IPS-20b (cell line): ENCODE results near the gene SIRPA.

Experiments
- H3K27ac ChIP-seq: one replicate; pipeline ENCODE4 v1.5.1; 2013; ENCODE audit warnings: low read length
- H3K27me3 ChIP-seq: 2 replicates; pipeline ENCODE4 v1.6.1; 2013; ENCODE audit warnings: mild to moderate bottlenecking, low read length, inconsistent platforms; ENCODE audit not compliant: insufficient read depth
- H3K36me3 ChIP-seq: 2 replicates; pipeline ENCODE4 v1.6.1; 2013; ENCODE audit warnings: low read depth, mild to moderate bottlenecking, inconsistent platforms, low read length, moderate library complexity; ENCODE audit not compliant: insufficient read depth
- H3K4me1 ChIP-seq: 2 replicates; pipeline ENCODE4 v1.6.1; 2013; ENCODE audit warnings: mild to moderate bottlenecking, control low read depth, inconsistent platforms, low read length, moderate library complexity; ENCODE audit not compliant: insufficient read depth
- H3K4me3 ChIP-seq: 2 replicates; pipeline ENCODE4 v1.5.1; 2013; ENCODE audit warnings: mild to moderate bottlenecking, low read length, inconsistent platforms
- H3K9ac ChIP-seq: 2 replicates; pipeline ENCODE4 v1.6.1; 2013; ENCODE audit warnings: low read depth, mild to moderate bottlenecking, inconsistent platforms, low read length, moderate library complexity
- H3K9me3 ChIP-seq: 2 replicates; pipeline ENCODE4 v1.6.1; 2013; ENCODE audit warnings: mild to moderate bottlenecking, low read depth, low read length, inconsistent platforms; ENCODE audit not compliant: insufficient read depth

The SIRPA gene

DNA sequence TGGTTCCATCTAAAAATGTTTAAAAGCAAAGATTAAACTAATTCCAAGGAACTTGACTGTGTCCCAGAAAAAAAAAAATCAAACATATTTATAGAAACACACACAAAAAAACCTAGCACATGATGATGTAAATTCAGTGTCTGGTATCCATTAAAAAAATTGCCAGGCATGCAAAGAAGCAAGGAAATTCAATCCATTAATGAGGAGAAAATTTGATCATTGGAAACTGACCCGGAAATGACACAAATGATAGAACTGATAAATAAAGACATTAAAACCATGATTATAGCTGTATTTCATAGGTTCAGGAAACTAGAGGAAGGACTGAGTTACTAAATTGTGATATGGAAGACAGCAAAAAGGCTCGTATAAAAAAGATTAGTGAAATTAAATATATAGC, 63.9 kb downstream of the SIRPA start:
- 0 out of 2 replicates have a peak, but pooled peaks cover 4% of the 10 kb centered on the region for H3K27me3 ChIP-seq
- no peak overlapping the region for H3K4me3 ChIP-seq
- H3K4me1 ChIP-seq = peaks cover 18% of the 10 kb centered on the region
- H3K9ac ChIP-seq = no peak overlapping the region
- no peak overlapping the region for H3K27ac ChIP-seq
- no peaks in the 10 kb centered on the region for H3K36me3 ChIP-seq
- no peaks in the 10 kb centered on the region for H3K9me3 ChIP-seq

- H3K4me1 ChIP-seq = peaks cover 21% of the 10 kb centered on the region
- H3K9me3 ChIP-seq = no peaks in the 10 kb centered on the region
- no peak overlapping the region for H3K9ac ChIP-seq
- H3K4me3 ChIP-seq = no peak overlapping the region
- peaks cover 19% of the 10 kb centered on the region; the same call in 1 of the 2 replicates for H3K27me3 ChIP-seq
- H3K27ac ChIP-seq = no peak overlapping the region
- no peaks in the 10 kb centered on the region for H3K36me3 ChIP-seq
Measured at GRCh38 chr20:1961374-1961773, 66.2 kb downstream of the SIRPA start.

DNA sequence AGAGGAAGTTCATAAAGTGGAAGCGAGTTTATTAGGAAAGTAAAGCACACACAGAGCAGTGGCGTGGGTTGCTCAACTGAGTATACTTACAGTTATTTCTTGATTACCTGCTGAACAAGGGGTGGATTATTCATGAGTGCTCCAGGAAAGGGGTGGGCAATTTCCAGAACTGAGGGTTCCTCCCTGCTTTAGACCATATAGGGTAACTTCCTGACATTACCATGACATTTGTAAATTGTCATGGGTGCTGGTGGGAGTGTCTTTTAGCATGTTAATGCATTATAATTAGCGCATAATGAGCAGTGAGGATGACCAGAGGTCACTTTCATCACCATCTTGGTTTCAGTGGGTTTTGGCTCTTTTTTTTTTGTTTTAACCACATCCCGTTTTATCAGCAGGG, 68.9 kb downstream of the SIRPA start:
- H3K9me3 ChIP-seq = no peaks in the 10 kb centered on the region
- no peak overlapping the region; the same call in 1 of the 2 replicates for H3K4me3 ChIP-seq
- peaks cover 24% of the 10 kb centered on the region; the same call in 1 of the 2 replicates for H3K27me3 ChIP-seq
- H3K9ac ChIP-seq = no peak overlapping the region; the same call in 1 of the 2 replicates
- H3K36me3 ChIP-seq = no peaks in the 10 kb centered on the region
- peaks cover 17% of the 10 kb centered on the region for H3K4me1 ChIP-seq
- H3K27ac ChIP-seq = no peak overlapping the region

- Histone ChIP-seq H3K36me3 (no peaks in the 10 kb centered on the region), H3K27ac (no peak overlapping the region), H3K27me3 (peaks cover 24% of the 10 kb centered on the region; the same call in 1 of the 2 replicates), H3K9me3 (no peaks in the 10 kb centered on the region), H3K4me3 (peak overlapping the region; percentile 55), H3K4me1 (peaks cover 17% of the 10 kb centered on the region), H3K9ac (peak overlapping the region; percentile 61; the same call in 1 of the 2 replicates)
Measured at GRCh38 chr20:1964659-1965405, 69.6 kb downstream of the SIRPA start.

DNA sequence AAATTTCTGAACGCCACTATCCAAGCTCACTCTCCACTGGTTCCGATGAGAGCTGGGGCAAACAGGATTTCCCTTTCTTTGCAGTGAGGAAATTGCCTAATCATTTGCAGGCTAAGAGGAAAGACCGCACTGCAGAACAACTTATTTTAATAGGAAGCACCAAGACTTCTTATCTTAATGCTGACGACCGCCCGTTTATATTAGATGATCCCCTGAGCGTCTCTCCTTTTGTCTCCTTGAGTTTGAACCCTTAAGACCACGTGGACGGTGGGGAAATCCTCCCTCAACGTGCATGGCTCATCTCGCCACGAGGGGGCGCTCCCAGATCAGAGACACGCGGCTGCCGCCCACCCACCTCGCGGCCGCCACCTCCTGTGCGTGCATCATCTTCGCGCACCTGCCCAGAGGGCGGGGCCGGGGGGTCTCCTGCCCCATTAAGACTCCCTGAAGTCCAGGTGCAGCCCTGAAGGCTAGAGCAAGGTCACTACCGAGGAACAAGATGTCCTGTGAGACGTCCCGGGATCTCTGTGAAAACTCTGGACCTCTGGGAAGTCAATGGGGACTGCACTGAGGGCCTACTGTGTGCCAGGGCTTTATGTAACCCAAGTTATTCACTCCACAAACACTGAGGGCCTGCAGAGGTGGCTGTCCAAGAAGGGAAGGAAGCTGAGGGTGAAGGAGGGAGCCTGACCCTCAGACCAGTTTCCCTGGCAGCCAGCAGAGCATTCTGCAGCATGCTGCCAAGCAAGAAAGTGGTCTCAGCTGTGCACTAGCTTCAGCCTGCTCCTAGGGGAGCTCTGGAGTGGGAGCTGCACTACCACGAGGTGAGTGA, 70.5 kb downstream of the SIRPA start:
- Histone ChIP-seq H3K9ac (peak overlapping the region; percentile 61; the same call in 1 of the 2 replicates), H3K9me3 (no peaks in the 10 kb centered on the region), H3K4me1 (peaks cover 17% of the 10 kb centered on the region), H3K4me3 (peak overlapping the region; percentile 55), H3K27me3 (peaks cover 24% of the 10 kb centered on the region; the same call in 1 of the 2 replicates), H3K36me3 (no peaks in the 10 kb centered on the region), H3K27ac (no peak overlapping the region)

- Histone ChIP-seq H3K4me1 (peaks cover 15% of the 10 kb centered on the region), H3K9me3 (no peaks in the 10 kb centered on the region), H3K9ac (no peak overlapping the region), H3K4me3 (no peak overlapping the region), H3K27ac (no peak overlapping the region), H3K27me3 (peaks cover 20% of the 10 kb centered on the region; the same call in 1 of the 2 replicates), H3K36me3 (no peaks in the 10 kb centered on the region)
Measured at GRCh38 chr20:1968964-1969363, 73.8 kb downstream of the SIRPA start.

DNA sequence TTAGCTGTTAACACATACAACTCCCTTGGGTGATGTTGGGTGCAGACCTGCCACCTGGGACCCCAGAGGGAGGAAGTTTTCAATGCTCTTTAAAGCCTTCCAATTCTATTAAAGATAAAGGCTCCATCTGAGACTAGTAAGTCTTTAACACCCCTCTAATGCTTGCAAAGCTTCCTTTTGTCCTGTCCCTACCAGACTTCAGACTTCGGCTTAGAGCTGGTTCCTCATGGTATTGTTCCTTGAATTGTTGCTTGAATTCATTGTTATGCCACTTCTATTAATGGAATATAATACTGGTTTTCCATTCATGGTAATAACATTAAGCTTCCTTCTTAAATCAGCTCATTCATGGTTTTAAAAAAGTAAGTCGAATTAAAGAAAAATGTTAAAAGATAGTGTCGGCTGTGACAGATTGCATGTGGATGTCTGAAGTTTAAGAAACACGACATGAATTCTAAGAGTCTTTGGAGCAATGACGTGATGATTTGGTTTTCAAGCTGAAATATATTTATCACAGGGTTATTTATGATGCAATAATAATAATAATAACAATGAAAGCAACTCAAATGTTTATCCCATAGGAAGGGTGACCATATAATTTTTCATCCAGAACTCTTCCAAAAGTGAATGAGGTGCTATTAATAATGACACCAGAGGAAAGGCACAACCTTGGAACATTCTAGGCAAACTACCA, 76.8 kb downstream of the SIRPA start:
- Histone ChIP-seq H3K9ac (no peak overlapping the region), H3K4me3 (no peak overlapping the region), H3K36me3 (no peaks in the 10 kb centered on the region), H3K27ac (no peak overlapping the region), H3K4me1 (no peaks in the 10 kb centered on the region; the same call in 1 of the 2 replicates), H3K27me3 (peaks cover 3% of the 10 kb centered on the region), H3K9me3 (no peaks in the 10 kb centered on the region)

DNA sequence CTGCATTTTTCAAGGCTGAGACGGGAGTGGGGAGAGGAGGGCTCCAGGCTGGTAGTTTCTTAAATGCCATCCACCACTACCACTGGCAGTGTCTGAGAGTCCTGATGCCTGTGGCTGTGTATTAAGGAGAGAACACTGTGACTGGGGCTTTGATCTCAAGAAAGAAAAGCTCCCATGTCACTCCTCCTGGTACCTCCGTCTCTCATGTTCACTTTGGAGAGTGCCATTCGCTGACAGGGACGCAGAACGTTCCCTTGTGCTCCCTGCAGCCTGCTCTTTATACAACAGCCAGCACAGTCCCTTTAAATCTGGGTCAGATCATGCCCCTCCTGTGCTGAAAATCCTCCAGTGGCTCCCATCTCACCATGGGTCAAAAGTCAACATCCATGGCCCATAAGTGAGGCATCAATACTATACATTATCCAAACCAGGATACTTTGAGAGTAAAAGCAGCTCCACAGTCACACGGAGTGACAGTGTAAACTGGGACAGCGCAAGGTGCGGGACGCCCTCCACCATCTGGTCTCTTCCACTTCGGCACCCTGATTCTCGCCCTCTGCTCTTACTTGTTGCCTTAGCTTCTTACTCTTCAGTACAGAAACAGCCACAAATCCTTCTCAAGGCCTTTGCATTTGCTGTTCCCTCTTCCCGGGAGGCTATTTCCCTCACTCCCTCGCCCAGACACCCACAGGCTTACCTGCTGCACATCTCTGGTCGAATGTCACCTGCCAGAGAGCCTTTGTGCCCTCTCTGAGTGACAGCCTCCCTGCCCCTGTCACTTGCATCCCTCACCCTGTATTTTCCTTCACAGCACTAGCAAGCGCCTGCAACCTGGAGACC, 78.6 kb downstream of the SIRPA start:
- Histone ChIP-seq H3K36me3 (no peaks in the 10 kb centered on the region), H3K27ac (no peak overlapping the region), H3K27me3 (peaks cover 7% of the 10 kb centered on the region; the same call in 1 of the 2 replicates), H3K9ac (no peak overlapping the region), H3K4me1 (no peaks in the 10 kb centered on the region; the same call in 1 of the 2 replicates), H3K9me3 (no peaks in the 10 kb centered on the region), H3K4me3 (no peak overlapping the region)

DNA sequence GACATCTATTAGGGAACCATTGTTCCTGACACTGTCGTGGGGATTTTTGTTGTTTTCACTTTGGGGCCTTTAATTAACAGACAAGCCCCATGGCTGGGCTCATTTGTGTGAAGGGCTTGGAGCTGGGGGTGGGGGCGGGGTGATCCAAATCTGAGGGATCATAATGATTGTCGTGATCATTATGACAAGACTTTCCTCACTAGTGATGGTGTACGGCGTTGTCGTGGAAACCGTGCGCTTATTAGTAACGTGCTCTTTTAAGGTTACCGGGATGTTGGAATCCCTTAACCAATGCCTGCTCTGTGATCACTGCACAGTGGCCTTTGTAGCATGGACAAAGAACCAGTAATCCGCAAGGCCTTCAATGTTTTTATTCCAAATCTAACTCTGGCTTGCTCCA, 80.1 kb downstream of the SIRPA start:
- no peak overlapping the region for H3K4me3 ChIP-seq
- no peak overlapping the region for H3K27ac ChIP-seq
- no peaks in the 10 kb centered on the region; the same call in 1 of the 2 replicates for H3K4me1 ChIP-seq
- H3K27me3 ChIP-seq = peaks cover 18% of the 10 kb centered on the region; the same call in 1 of the 2 replicates
- H3K36me3 ChIP-seq = no peaks in the 10 kb centered on the region
- no peaks in the 10 kb centered on the region for H3K9me3 ChIP-seq
- H3K9ac ChIP-seq = no peak overlapping the region

- Histone ChIP-seq H3K9me3 (no peaks in the 10 kb centered on the region), H3K9ac (no peak overlapping the region), H3K27me3 (peaks cover 21% of the 10 kb centered on the region; the same call in 1 of the 2 replicates), H3K4me1 (no peaks in the 10 kb centered on the region), H3K4me3 (no peak overlapping the region), H3K36me3 (no peaks in the 10 kb centered on the region), H3K27ac (no peak overlapping the region)
Measured at GRCh38 chr20:1979106-1979778, 84.0 kb downstream of the SIRPA start.
